ENCODE results near the gene AHSP.

GRCh38 chr16:31535737-31536136 is 8.0 kb downstream of the AHSP start:
- TF ChIP-seq SP1 (IDR thresholded peaks at IDR 0.05) (no peak), BHLHE40 (IDR thresholded peaks at IDR 0.05; ENCODE audit: borderline replicate concordance) (no peak), NFRKB (IDR thresholded peaks at IDR 0.05) (no peak), FOXK2 (IDR thresholded peaks at IDR 0.05) (no peak), ZNF384 (IDR thresholded peaks at IDR 0.05) (no peak), FOXA1 (IDR thresholded peaks at IDR 0.05) (no peak), FOXM1 (IDR thresholded peaks at IDR 0.05; ENCODE audit: borderline replicate concordance) (no peak), SUZ12 (IDR thresholded peaks at IDR 0.05) (no peak), TARDBP (IDR thresholded peaks at IDR 0.05) (no peak), ELF4 (IDR thresholded peaks at IDR 0.05) (no peak), L3MBTL2 (conservative IDR thresholded peaks at IDR 0.05) (no peak)
